PC-3 (cell line): ENCODE data around the gene RBM4B.

ENCODE experiments used
- CTCF ChIP-seq: fragments of 300-600 bp; sonication (generic); conservative IDR thresholded peaks from 2 replicates; pipeline ENCODE4 v1.5.1; 2017; ENCODE audit warnings: antibody characterized with exemption, low read depth, mild to moderate bottlenecking, low read length
- EZH2 ChIP-seq: fragments of 300-600 bp; sonication (generic); IDR thresholded peaks from one replicate; pipeline ENCODE4 v1.6.1; 2017; ENCODE audit warnings: antibody characterized with exemption, mild to moderate bottlenecking, low read length; ENCODE audit not compliant: unreplicated experiment
- EZH2phosphoT487 ChIP-seq: fragments of 300-600 bp; sonication (generic); IDR thresholded peaks from 2 replicates; pipeline ENCODE4 v1.6.1; 2018; ENCODE audit warnings: mild to moderate bottlenecking, antibody characterized with exemption, low read length, borderline replicate concordance

- TF ChIP-seq CTCF (no peak), EZH2 (no peak), EZH2phosphoT487 (no peak)
These were observed 15.8 kb upstream of the RBM4B start for GRCh38 chr11:66693356-66694055.
